Left colon (tissue), 2 donors: ENCODE measurements around the gene YIF1A. TPM values are rescaled to one million over a fixed set of nuclear protein-coding genes. Genes with fewer than 3 reads are reported as not detected.
A peak's percentile ranks its signal among the peaks of the same experiment; 100 is the strongest.
"Not testable (repeated sequence)": the region's sequence is repeated elsewhere in the genome, so short reads cannot be mapped to it uniquely, and the experiment has no call there.

ENCODE experiments used
- ATAC-seq: fragments of 200-7000 bp; cut with Tn5 transposase; one replicate; pipeline ENCODE4 v1.9.1; 2020; ENCODE audit warnings: mild to moderate bottlenecking, moderate library complexity
- DNase-seq, 2 donors: peaks; one replicate each; pipeline ENCODE4 v3.0.0-alpha.2; 2020
- intact Hi-C, 2 donors: fragments of 100-400 bp; cut with DNase I in 1 of 2; cut with micrococcal nuclease in 1 of 2; formaldehyde crosslinking; loops; one replicate each; pipeline versions ENCODE4 v1.11.2 to v1.14.0; 2022; cut with DNase I, micrococcal nuclease
- total RNA-seq, 2 donors: library from RNA; stranded (reverse); fragmentation: NEBNext Ultra II Directional; extraction: Animal tissue kit (Norgen Biotek cat#: 25700); gene quantifications; one replicate each; pipeline ENCODE4 v1.2.1, GENCODE V29; 2021
- donor health status: DM: no; HTN: no; CAD: no.
- donor health status: DM: yes; HTN: yes; CAD: no.

The YIF1A gene
- total RNA-seq, 2 donors from 2014 or later, result 87.8 to 101 TPM

DNA sequence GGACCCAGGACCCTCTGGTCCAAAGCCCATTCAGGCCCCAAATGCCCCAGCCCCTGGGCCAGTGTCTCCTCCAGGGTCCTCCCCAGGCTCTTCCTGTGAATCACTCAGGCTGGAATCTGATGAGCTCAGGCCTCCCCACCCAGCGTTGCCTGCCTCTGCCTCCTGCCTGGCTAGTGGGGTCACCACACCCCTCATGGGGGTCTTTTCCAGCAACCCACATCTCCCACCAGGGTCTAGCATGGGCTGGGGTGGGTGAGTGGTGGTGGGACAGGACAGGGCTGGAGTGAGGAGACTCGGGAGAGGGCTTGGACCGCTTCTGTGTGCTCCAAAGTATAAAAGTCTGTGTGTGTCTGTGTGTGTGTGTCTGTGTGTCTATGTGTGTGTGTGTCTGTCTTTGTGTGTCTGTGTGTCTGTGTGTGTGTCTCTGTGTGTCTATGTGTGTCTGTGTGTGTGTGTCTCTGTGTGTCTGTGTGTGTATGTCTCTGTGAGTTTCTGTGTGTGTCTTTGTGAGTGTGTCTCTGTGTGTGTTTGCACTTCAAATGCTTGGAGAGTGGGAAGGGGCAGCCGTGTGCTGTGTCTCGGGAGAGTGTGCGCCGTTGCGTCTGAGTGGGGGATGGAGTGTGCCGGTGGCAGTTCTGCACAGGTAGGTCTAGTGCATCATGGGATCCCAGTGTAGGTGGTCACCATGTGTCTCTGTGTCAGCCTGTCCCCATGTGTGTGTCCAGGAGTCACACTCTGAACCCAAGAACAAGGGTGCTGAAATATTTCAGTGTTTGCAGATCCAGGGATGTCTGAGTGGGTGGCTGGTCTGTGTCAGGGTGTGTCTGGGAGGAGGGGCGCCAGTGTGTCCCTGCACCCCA, 38.5 kb upstream of the YIF1A start:
- DNase-seq (no peak), ATAC-seq (no peak)
- intact Hi-C loops, result no loop called here

DNA sequence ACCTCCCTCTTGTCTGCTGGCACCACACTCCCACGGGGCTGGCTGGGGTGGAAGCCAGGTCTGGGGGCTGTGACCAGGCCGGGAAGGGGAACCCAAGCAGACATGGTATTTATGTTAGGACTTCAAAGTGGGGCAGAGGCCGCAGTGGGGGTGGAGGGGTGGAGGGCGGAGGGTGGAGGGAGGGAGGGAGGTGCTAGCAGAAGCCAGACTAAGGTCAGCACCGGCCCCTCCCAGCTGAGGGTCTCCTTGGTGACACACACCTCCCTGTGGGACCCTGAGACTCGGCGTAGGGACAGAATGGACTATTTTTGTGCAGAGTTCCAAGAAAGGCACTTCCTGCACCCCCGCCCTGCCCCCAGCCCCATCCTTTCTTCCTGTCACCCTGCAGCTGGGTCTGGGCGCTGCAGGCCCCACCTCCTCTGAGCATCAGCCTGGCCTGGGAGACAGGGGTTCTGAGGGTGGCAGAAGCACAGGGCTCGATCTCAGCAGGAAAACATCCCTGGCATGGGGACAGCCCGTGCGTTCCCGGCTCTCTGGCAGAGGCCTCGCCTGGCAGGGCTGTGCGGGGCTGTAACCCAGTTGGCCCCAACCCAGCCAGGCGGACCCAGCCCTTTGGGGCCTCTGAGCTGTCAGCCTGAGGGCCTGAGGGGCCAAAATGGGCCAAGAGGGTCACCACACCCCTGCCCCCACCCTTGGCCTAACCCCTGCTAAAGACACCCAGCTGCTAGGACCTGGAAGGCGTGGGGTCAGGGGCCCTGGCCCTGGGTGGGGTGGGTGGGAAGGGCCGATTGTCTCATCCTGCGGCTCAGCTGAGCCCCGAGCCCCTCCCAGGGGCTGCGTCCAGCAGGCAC, 37.5 kb upstream of the YIF1A start:
- ATAC-seq (no peak), DNase-seq (peak in 1 of 2 donors; percentile 19)
- intact Hi-C loops, result no loop called here

DNA sequence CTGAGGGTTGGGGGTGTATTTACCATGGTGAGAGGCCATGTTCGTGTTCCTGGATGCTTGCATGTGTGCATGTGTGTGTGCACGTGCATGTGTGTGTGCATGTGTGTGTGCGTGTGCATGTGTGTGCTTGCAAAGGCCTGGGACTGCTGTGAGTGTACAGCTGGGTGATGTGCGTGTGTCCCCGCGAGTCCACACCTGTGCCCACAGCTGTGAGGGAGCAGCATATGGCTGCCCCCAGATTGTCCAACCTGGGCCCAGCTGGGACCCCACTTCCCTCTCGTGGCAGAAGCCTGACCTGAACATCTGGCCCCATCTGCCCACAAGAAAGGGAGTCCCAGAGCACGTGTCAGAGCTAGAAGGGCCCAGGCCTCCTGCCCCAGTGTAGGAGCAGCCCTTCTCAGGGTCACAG, 36.3 kb upstream of the YIF1A start:
- intact Hi-C loops, result no loop called here
- ATAC-seq, result no peak
- no peak for DNase-seq

DNA sequence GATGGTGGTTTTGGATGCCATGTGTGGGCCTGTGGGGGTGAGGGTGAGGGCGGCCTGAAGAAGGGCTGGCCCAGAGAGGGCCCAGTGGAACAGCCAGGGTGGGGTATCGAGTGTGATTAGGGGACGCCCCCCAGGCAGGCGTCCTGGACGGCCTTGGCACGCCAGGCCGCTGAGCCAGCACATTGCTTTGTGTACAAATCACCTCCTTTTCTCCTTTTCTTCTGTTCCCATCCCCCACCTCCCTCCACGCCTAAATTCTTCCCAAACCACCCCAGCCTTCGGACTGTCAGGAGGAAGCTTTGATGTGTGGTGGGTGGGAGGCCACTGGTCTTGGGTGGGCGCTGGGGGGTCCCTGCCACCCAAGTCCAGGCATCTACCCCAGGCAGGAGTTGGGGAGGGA, 35.7 kb upstream of the YIF1A start:
- intact Hi-C loops, result no loop called here
- DNase-seq, result no peak
- no peak for ATAC-seq

DNA sequence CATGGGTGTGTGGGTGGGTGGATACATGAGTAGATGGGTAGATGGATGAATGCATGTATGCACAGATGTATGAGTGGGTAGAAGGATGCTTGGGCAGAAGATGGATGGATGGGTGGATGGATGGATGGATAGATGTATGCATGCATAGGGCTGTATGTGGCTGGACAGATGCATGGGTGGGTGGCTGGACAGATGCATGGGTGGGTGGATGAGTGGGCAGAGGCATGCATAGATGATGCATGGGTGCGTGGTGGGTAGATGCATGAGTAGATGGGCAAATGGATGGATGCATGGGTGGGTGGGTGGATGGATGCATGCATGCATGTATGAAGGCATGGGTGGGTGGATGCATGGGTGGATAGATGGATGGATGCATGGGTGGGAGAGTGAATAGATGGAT, 34.7 kb upstream of the YIF1A start:
- ATAC-seq (no peak), DNase-seq (no peak)
- intact Hi-C loops, result no loop called here

DNA sequence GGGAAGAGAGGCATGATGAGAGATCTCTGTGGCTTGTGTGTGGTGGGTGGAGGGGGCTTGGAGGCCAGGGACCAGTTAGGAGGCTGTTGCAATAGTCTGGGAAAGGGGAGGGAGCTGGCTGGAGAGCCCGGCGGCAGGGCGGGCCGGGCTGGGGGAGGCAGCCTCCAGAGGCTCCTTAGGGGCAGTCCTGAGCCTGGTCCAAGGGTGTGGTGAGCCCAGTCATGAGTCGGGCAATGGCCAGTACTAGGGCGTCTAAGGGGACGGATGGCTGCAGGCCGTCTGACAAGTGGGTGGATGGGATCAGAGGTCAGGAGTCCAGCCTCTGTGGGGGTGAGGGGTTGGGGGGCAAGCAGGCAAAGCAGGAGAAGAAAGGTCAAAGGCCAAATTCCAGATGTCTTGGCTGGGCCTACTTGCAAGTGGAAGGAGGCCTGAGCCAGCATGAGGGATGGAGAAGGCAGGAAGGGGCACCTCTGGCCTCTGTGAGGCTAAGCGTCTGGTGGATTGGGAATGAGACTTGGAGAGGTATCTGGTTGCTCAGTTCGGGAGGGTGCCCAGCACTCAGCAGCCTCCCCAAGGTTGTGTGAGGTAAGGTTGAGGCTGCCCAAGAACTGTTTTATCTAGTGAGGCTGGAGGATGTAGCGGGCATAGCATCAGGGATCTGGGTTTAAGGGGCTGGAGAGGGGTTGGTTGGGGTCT, 33.9 kb upstream of the YIF1A start:
- DNase-seq (no peak), ATAC-seq (no peak)
- intact Hi-C loops, result no loop called here

DNA sequence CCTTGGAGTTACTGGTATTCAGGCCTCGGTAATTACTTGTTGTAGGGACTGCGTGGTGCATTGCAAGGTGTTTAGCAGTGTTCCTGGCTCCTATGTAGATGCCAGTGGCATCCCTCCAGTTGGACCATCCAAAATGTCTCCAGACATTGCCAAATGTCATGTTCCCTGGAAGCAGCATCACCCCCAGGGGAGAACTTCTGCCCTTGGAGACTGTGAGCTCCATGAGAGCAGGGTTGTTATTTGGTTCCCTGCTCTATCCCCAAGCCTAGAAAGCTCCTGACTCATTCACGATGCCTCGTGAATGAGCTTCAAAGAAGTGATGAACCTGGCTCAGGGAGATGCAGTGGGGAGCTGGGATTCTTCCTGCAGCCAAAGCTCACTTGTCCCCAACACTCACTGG, 32.7 kb upstream of the YIF1A start:
- DNase-seq (no peak), ATAC-seq (no peak)
- intact Hi-C loops, result no loop called here

DNA sequence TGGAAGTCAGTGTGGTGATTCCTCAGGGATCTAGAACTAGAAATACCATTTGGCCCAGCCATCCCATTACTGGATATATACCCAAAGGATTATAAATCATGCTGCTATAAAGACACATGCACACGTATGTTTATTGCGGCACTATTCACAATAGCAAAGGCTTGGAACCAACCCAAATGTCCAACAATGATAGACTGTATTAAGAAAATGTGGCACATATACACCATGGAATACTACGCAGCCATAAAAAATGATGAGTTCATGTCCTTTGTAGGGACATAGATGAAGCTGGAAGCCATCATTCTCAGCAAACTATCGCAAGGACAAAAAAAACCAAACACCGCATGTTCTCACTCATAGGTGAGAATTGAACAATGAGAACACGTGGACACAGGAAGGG, 31.8 kb upstream of the YIF1A start:
- DNase-seq, intact Hi-C loops, ATAC-seq: not testable (repeated sequence)

DNA sequence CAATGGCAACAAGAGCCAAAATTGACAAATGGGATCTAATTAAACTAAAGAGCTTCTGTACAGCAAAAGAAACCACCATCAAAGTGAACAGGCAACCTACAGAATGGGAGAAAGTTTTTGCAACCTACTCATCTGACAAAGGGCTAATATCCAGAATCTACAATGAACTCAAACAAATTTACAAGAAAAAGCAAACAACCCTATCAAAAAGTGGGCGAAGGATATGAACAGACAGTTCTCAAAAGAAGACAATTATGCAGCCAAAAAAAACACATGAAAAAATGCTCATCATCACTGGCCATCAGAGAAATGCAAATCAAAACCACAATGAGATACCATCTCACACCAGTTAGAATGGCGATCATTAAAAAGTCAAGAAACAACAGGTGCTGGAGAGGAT, 31.3 kb upstream of the YIF1A start:
- intact Hi-C loops, ATAC-seq, DNase-seq: not testable (repeated sequence)

DNA sequence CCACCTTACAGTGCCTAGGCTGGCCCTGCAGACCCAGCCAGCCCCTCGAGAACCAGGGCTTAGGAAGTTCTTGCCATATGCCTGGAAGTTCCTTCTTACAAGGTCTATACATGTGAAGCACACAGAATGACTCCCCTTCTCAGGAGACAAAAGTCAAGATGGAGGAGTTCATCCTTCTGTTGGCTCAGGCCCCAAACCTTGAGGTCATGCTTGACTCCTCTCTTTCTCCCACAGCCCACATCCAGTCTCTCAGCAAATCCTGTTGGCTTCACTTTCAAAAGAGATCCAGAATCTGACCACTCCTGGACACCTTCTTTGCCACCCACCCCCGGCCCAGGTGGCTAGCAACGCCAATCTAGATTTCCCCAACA, 29.6 kb upstream of the YIF1A start:
- no peak for ATAC-seq
- DNase-seq, result no peak
- intact Hi-C loops, result no loop called here

DNA sequence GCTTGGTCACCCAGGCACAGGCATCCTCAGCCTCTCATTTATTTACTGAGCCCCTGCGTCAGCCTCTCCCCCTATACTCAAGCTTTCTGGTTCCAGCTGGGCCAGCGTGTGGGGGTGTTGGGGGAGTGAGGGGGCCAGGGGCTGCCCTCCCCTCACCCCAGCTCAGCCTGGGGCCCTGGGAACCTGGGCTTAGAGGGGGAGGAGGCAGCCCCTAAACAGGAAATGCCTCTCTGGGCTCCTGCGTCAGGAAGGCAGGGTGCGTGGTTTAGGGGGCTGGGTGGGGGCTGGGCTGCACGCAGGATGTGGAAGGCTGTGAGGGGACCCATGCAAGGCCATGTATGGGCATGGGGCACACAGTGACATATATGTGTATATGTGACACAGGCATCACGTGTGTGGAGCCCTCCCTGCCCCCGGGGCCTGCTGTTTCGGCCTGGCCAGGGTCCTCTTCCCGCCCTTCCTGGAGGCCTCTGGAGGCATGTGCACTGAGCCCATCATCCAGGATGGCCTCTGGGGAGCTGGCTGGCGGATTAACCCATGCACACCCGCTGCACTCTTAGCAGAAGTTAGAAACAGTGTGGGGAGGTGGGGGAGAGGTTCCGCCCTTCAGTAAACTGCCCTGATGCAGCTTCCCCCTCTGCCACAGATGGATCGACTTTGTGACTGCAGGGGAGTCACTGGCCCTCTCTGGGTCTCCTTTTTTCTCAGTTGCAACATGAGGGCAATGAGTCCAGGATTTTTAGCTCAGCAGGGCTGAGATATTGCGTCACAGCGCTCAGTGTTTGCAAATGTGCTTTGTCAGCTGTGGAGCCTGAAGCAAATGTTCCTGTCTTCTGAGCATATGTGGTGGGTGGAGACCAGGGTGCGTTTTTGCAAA, 29.0 kb upstream of the YIF1A start:
- intact Hi-C loops, result no loop called here
- no peak for ATAC-seq
- peak in 1 of 2 donors; percentile 47 for DNase-seq

DNA sequence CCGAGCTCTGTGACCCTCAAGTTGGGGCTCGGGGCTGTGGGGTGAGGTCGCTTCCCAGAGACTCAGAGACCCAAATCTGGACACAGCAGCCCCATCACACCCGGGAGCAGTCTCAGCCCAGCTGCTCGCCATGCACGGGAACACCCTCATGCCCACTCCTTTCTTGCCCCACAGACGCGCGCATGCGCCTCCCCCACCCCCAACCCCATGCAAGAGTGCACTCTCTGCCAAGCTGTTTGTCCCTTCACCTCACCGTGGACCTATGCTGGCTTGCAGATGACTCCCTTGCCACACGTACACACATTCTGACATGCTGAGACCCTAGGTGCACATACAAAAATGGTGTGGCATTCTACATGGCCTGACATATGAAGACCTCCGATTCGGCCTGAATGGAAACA, 28.4 kb upstream of the YIF1A start:
- intact Hi-C loops, result no loop called here
- ATAC-seq (no peak), DNase-seq (peak in 1 of 2 donors; percentile 39)

DNA sequence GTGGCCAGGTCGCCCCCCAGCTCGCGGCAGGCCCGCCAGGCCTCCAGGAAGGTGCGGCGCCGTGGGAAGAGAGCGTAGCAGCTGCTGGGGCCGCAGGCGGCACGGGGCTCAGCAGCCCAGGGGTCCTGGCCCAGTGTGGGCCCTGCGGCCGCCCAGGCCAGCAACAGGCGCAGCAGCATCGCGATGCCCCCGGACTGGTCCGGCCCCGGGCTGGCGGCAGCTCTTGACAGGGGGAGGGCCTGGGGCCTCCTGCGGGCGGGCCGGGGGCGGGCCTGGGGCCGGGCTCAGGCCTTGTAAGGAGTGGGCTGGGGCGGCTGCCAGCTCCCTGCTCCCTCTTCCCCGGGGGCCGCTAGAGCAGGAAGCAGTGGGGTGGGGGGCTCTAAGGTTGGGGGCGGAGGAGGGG, 27.9 kb upstream of the YIF1A start, which contains the start of gene CD248:
TSS of gene CD248 (minus strand) at position 196 of the 403 bp plus-strand sequence. CDS start at position 179, 17 bp downstream.
- DNase-seq, result peak in 1 of 2 donors; percentile 55
- intact Hi-C loops, result no loop called here
- ATAC-seq, result no peak

DNA sequence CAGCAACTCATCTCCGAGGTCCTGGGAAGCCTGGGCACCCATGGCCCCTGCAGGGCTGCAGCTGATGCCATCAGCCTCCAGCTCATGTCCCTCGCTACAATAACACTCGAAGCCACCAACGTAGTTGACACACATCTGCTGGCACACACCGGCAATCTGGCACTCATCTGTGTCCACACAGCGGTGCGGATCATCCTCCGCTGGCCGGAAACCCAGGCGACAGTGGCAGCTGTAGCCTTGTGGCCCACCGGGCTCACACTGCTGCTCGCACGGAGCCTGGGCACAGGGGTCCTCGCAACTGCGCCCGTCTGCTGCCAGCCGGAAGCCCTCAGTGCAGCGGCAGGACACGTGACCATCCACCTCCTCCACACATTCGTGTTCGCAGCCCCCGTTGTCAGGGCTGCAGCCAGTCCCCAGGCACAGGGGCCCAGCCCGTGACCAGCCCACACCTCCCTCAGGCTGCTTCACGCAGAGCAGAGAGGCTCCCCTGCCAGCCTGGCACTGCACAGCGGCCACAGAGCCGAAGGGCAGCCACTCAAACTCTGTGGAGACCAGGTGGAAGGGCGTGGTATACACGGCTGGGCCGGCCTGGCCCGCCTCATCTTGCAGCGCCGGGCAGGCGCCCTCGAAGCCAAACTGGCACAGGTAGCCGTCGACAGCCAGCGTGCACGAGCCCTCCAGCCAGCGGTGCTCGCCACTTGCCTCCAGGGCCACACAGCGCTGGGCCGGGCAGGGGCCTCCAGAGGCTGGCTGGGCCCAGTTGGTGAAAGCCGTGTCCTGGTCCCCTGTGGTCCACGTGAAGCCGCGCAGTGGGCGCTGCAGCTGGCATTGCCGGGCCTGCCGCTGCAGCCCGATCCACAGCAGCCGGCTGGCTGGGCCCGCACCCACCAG, 27.2 kb upstream of the YIF1A start:
- intact Hi-C loops, result no loop called here
- ATAC-seq (no peak), DNase-seq (peak in 1 of 2 donors; percentile 14)

DNA sequence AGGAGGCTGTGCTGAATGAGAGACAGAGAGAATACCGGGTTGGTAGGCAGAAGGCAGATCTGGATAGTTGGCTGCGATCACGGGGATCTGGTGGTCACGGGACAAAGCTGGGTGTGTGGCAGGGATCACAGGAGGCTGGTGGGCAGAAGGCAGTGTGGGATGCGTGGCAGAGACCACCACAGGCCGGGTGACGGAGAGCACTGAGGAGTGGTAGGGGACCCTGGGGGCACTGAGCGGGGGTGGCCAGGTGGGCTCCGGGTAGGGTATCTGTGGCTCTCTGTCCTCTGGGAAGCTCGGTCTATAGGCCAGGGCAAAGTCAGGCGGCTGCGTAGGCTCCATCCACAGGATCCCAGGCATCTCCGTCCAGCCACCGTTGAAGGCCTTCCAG, 26.5 kb upstream of the YIF1A start:
- intact Hi-C loops, result no loop called here
- ATAC-seq (no peak), DNase-seq (no peak)

DNA sequence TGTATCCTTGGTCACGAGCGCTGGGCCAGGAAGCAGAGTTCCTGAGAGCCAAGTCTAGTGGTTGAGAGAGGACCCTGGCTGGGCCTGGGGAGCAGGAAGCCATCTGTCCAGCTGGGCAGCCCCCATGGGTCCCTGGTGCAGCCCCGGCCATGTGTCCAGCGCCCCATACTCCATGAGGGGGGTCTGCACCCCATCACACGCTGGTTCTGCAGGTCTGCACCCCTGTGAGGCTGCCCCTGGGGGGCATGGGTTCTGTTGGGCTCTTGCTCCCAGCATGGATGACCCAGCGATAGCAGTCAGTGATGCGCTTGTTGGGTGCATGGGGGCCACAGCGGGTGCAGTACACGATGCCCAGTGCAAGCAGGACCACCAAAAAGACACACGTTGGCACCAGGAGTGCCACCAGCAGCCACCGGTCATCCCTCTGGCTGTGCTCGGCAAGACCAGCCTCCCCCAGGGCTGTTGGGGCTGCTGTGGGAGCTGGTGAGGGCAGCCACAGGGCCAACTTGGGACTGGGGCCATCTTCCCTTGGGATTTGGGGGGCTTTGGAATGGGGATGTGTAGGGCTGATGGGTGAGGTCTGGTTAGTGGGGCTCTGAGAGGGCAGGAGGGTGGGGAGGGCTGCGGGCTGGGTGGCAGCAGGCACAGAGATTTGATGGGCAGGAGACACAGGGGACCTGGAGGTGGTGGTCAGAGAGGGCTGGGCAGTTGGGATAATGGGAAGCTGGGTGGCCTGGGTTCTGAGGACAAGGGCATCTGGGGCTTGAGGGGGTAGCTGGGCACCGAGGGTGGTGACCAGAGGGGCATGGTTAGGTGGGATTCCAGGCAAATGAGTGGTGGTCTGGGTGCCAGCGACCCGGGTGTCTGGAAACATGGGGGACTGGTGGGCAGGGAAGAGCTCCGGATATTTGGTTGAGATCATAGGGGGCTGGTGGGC, 25.9 kb upstream of the YIF1A start:
- peak in 1 of 2 donors; percentile 19 for DNase-seq
- no peak for ATAC-seq
- intact Hi-C loops, result no loop called here

DNA sequence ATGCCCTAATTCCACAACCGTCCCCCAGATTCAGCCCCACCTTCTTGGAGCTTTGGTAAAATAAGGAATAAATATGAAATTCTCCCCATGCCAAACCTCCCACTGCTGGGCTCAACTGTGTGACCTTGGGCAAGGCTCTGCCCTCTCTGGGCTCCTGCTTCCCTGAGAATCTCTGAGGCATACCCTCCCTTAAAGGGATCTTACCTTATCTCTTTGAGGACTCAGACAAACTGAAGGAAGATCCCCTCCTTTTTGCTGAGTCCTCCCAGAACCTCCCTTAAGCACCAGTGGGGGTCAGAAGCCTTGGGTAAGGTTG, 25.2 kb upstream of the YIF1A start:
- intact Hi-C loops, result no loop called here
- ATAC-seq (no peak), DNase-seq (no peak)
